HG02798 (cell line): Measurements from ENCODE around the gene FAAP100.
"Not testable (repeated sequence)": the region's sequence is repeated elsewhere in the genome, so short reads cannot be mapped to it uniquely, and the experiment has no call there.

Experiments used
- ATAC-seq: cut with Tn5 transposase; IDR thresholded peaks from one replicate; pipeline ENCODE4 v1.9.1; 2021; ENCODE audit warnings: mild to moderate bottlenecking; ENCODE audit not compliant: unreplicated experiment, poor library complexity

FAAP100 gene

GRCh38 chr17:81552244-81553017, at the start of gene FAAP100:
Gene FAAP100 (minus strand): TSS chr17:81552353. CDS start chr17:81552330, 23 bp downstream.
- ATAC-seq = peak; percentile 55

GRCh38 chr17:81601525-81602120, 49.5 kb upstream of the FAAP100 start:
- ATAC-seq = peak; percentile 39

- no peak for ATAC-seq
These were observed 47.8 kb upstream of the FAAP100 start for GRCh38 chr17:81599719-81600486.

- ATAC-seq = no peak
These were observed 41.1 kb upstream of the FAAP100 start for GRCh38 chr17:81593105-81593871.

GRCh38 chr17:81591971-81592370, 39.8 kb upstream of the FAAP100 start:
- no peak for ATAC-seq

- ATAC-seq = no peak
These were observed 38.0 kb upstream of the FAAP100 start for GRCh38 chr17:81590121-81590520.

GRCh38 chr17:81589612-81590011, 37.5 kb upstream of the FAAP100 start:
- no peak for ATAC-seq

GRCh38 chr17:81586096-81586495, 33.9 kb upstream of the FAAP100 start:
- no peak for ATAC-seq

DNA sequence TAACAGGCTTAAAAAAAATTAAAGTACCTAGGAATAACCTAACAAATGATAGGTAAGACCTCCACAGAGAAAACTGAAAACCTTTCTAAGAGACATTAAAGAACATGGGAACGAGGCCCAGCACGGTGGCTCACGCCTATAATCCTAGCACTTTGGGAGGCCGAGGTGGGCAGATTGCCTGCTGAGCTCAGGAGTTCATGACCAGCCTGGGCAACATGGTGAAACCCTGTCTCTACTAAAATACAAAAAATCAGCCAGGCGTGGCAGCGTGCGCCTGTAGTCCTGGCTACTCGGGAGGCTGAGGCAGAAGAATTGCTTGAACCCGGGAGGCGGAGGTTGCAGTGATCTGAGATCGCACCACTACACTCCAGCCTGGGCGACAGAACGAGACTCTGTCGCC, 32.6 kb upstream of the FAAP100 start:
- ATAC-seq = not testable (repeated sequence)

GRCh38 chr17:81583589-81584342, 31.6 kb upstream of the FAAP100 start:
- ATAC-seq = no peak

DNA sequence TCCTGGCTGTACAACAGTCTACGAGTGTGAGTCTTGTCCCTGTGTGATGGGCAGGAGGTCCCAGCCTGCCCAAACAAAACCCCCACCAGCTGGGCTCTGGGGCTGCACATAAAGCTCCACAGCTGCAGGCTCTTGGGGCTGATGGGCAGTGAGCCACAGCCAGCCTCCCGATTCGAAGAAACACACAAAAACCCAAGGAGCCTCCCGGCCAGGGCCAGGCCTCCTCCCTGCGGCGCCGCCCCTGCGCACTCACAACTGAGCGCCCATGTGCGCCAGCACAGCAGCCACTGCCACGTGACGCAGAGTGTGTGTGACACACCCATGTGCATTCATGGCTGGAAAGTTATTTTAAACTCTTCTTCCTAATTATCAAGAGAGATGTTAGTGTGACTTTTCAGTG, 30.6 kb upstream of the FAAP100 start:
- ATAC-seq = no peak

DNA sequence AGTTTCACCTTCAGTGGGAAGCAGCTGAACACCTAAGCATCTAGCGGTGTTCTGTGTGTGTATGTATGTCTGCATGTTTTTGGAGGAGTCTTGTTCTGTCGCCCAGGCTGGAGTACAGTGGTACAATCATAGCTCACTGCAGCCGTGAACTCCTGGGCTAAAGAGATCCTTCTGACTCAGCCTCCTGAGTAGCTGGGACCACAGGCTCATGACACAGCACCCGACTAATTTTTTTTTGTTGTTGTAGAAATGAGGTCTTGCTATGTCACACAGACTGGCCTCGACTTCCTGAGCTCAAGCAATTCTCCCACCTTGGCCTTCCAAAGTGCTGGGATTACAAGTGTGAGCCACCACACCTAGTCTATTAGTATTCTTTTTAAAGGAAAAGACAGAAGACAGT, 30.2 kb upstream of the FAAP100 start:
- no peak for ATAC-seq

GRCh38 chr17:81581758-81582157, 29.6 kb upstream of the FAAP100 start:
- ATAC-seq = no peak

DNA sequence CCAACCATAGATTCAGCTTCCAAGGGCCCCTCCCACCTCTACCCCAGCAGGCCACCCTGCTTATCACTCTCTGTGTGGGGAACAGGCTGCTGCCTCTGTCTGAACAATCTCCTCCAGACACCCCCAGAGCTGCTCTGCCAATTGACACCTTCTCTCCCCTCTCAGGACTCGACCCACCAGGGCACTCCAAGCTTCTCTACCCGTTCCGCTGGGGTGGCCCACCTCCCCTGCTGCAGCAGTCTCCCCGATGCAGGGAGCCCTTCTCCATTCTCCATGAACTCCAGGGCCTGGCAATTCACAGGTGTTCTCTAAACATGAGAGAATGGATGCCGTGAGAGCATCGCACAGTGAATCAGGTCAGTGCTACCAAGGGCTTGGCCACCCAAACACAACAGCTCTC, 28.3 kb upstream of the FAAP100 start:
- ATAC-seq = no peak

DNA sequence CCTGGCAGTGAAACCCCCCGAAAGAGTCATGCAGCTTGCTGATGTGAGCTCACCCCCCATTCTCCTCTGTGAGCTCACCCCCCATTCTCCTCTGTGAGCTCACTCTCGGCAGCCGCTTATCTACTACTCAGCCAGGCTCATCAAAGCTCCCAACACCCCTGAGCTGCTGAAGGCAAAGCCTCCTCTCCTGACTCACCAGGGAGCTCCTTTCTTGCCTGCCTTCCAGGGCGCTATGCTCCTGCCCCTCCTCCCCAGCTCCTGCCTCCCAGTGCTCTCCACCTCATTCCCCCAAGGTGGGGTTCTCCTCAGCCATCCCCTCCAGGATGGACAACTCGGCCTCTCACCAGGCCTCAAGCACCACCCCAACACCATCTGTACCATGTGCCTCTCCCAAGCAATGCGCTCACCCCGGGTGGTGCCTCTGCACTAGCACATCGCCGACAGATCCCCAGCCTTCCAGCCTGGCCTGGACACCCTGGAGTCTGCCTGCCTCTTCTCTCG, 27.7 kb upstream of the FAAP100 start:
- no peak for ATAC-seq

GRCh38 chr17:81579298-81579697, 27.1 kb upstream of the FAAP100 start:
- ATAC-seq = no peak

DNA sequence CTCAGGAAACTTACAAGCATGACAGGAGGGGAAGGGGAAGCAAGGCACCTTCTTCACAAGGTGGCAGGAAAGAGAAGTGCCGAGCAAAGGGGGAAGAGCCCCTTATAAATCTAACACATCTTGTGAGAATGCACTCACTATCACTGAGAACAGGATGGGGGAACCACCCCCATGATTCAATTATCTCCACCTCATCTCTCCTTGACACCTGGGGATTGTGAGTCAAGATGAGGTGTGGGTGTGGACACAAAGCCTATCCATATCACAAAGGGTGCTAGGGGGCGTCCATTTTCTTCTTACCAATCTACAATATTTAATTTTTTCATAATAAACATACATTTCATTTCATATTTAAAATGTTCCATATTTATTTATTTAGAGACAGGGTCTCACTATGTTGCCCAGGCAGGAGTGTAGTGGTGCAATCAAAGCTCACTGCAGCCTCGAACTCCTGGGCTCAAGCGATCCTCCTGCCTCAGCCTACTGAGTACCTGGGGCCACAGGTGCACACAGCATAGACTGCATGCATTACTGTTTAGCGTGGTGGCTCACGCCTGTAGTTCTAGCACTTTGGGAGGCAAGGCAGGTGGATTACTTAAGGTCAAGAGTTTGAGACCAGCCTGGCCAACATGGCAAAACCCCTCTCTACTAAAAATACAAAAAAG, 26.5 kb upstream of the FAAP100 start:
- no peak for ATAC-seq

- ATAC-seq = no peak
These were observed 25.9 kb upstream of the FAAP100 start for GRCh38 chr17:81578038-81578441.
